Small intestine (tissue), 7 donors: Measurements from ENCODE around the gene VAT1L. TPM values are rescaled to one million over a fixed set of nuclear protein-coding genes. Genes with fewer than 3 reads are reported as not detected.

Experiments
- DNase-seq, 2 donors: peaks; one replicate each; pipeline versions ENCODE4 v3.0.0 to v3.0.0-alpha.2; 2013
- FAIRE-seq: peaks from 2 replicates; lab custom pipeline; 2012; peaks lifted over from hg19 to GRCh38; lab: Jason Lieb, UNC
- H3K27ac ChIP-seq, 3 donors: one replicate each; pipeline ENCODE4 v1.5.1; 2013; ENCODE audit warnings: low read length in 2 of 3, mild to moderate bottlenecking in 2 of 3, control low read depth in 1 of 3, inconsistent platforms in 1 of 3, low read depth in 1 of 3, moderate library complexity in 1 of 3
- H3K27me3 ChIP-seq, 3 donors: one replicate each; pipeline ENCODE4 v1.6.1; 2013; ENCODE audit warnings: low read length in 3 of 3, inconsistent platforms in 1 of 3; ENCODE audit not compliant: control insufficient read depth in 3 of 3, insufficient read depth in 3 of 3
- H3K36me3 ChIP-seq, 3 donors: one replicate each; pipeline ENCODE4 v1.6.1; 2013; ENCODE audit warnings: low read length in 3 of 3, inconsistent platforms in 1 of 3, low read depth in 1 of 3, mild to moderate bottlenecking in 1 of 3, moderate library complexity in 1 of 3; ENCODE audit not compliant: control insufficient read depth in 3 of 3, insufficient read depth in 2 of 3
- H3K4me1 ChIP-seq, 3 donors: one replicate each; pipeline ENCODE4 v1.6.1; 2013; ENCODE audit warnings: low read length in 2 of 3, inconsistent platforms in 1 of 3, low read depth in 1 of 3, mild to moderate bottlenecking in 1 of 3, moderate library complexity in 1 of 3; ENCODE audit not compliant: control insufficient read depth in 3 of 3, insufficient read depth in 2 of 3
- H3K4me3 ChIP-seq, 3 donors: one replicate each; pipeline ENCODE4 v1.5.1; 2013; ENCODE audit warnings: low read length in 3 of 3, control low read depth in 1 of 3, inconsistent platforms in 1 of 3, low read depth in 1 of 3, mild to moderate bottlenecking in 1 of 3, moderate library complexity in 1 of 3
- H3K9me3 ChIP-seq, 2 donors: one replicate each; pipeline ENCODE4 v1.6.1; 2013; ENCODE audit warnings: low read depth in 1 of 2, low read length in 1 of 2; ENCODE audit not compliant: control insufficient read depth in 2 of 2, insufficient read depth in 1 of 2
- WGBS, 3 donors: extraction: QIAGEN DNeasy Blood & Tissue Kit; methylation state at CpG; one replicate each; pipeline ENCODE4 v1.1.7; 2013; 5-methylcytosine and 5-hydroxymethylcytosine counted together
- polyA plus RNA-seq, 4 donors: library from polyadenylated mRNA; stranded (reverse) in 3 of 4; unstranded in 1 of 4; fragments of 200-250 nt in 3 of 4; fragments of 120-200 nt in 1 of 4; gene quantifications; one replicate each; pipeline versions ENCODE4 v1.2.1 to v1.2.3, GENCODE V29; 2013
- donor health status: healthy with polysubstance abuse.
- donor health status: control.
- donor health status: control.
- donor health status: Bipolar disorder and iron deficiency.
- donor health status: healthy.

The VAT1L gene
- polyA plus RNA-seq, 4 donors: 0.22 to 3.5 (median 1.6) TPM

DNA sequence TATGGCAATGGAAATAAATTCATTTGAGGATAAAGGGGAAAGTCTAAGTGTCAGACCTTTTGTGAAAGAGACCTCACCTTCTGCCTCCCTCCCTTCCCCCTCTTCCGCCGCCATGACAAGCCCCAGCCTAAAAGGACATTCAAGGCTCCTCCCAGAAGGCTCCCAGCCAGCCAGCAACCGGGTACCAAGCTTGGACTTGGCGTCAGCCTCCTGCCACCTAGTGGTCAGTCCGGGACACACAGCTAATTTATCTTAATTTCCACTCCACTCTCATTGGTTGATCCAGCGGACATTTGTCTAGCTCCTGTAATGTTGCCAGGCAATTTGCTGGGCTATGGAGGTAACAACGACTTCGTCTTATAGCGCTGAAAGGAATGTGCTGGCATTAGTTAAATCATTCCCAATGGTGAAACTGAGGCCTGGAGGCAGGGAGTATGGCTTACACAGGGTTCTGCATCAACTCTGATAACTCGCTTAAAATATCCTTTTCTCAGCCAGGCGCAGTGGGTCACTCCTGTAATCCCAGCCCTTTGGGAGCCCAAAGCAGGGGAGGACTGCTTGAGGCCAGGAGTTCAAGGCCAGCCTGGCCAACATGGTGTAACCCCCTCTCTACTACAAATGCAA lies 214.7 kb downstream of the VAT1L start:
- FAIRE-seq (no peak), DNase-seq (peak; percentile 62 to 78)
- Histone ChIP-seq H3K9me3 (peaks cover 0 to 5% of the 10 kb centered on the region in 2 donors), H3K36me3 (no peaks in the 10 kb centered on the region), H3K4me3 (no peak overlapping the region), H3K27me3 (no peaks in the 10 kb centered on the region), H3K4me1 (peaks cover 0 to 5% (median 0%) of the 10 kb centered on the region in 3 donors), H3K27ac (no peak overlapping the region)
- WGBS, 3 donors: 16 to 20% (median 19%) methylated on average over 11 of the region's 11 CpGs

- no peak overlapping the region for H3K4me3 ChIP-seq
- peaks cover 0 to 2% of the 10 kb centered on the region in 2 donors for H3K9me3 ChIP-seq
- H3K27ac ChIP-seq: no peak overlapping the region
- H3K36me3 ChIP-seq: no peaks in the 10 kb centered on the region
- no peak for FAIRE-seq
- DNase-seq: peak in 1 of 2 donors; percentile 31
- no peaks in the 10 kb centered on the region for H3K27me3 ChIP-seq
- peaks cover 0 to 5% (median 0%) of the 10 kb centered on the region in 3 donors for H3K4me1 ChIP-seq
- WGBS, 3 donors: 64 to 81% (median 71%) methylated on average over 4 of the region's 4 CpGs
These were observed 216.2 kb downstream of the VAT1L start for GRCh38 chr16:78004517-78004916.

DNA sequence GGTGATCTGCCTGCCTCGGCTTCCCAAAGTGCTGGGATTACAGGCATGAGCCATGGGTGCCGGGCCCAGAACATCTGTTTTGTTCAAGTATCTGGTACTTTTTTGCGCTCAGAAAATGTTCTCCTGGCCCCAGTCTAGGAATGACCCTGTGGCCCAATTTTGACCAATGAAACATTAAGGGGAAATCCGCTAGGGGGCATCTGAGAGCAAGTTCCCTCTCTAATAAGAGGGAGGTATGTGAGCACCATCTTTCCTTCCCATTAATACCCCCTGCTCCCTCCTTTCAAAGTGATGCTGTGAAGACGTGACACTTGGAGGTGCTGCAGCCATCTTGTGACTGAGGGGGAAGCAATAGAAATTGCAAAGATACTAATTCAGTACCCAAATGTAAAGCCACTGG lies 217.5 kb downstream of the VAT1L start:
- no peak for DNase-seq
- Histone ChIP-seq H3K27ac (no peak overlapping the region), H3K4me3 (no peak overlapping the region), H3K27me3 (no peaks in the 10 kb centered on the region), H3K36me3 (no peaks in the 10 kb centered on the region), H3K9me3 (peaks cover 0 to 2% of the 10 kb centered on the region in 2 donors), H3K4me1 (peaks cover 0 to 5% (median 0%) of the 10 kb centered on the region in 3 donors)
- no peak for FAIRE-seq
- 73 to 81% (median 75%) methylated on average over 5 of the region's 5 CpGs for WGBS, 3 donors

DNA sequence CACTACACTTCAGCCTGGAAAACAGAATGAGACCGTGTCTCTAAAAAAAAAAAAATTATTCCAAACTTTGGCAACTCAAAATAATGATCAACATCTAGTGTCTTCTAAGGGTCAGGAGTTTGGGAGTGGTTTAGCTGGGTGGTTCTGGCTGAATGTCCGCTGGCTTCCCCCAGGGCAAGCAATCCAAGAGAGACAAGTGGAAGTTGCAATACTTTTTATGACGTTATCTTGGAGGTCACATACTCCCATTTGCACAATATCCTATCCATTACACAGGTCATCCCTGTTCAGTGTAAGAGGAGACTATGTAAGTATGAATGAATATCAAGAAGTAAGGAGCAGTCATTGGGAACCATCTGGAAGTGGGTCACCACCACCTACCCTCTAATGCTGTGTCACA lies 218.8 kb downstream of the VAT1L start:
- FAIRE-seq: no peak
- Histone ChIP-seq H3K4me1 (peaks cover 0 to 5% (median 0%) of the 10 kb centered on the region in 3 donors), H3K36me3 (no peaks in the 10 kb centered on the region), H3K27ac (no peak overlapping the region), H3K9me3 (peaks cover 0 to 2% of the 10 kb centered on the region in 2 donors), H3K27me3 (no peaks in the 10 kb centered on the region), H3K4me3 (no peak overlapping the region)
- WGBS, 3 donors: 72 to 82% (median 82%) methylated on average over 3 of the region's 3 CpGs
- DNase-seq: no peak

DNA sequence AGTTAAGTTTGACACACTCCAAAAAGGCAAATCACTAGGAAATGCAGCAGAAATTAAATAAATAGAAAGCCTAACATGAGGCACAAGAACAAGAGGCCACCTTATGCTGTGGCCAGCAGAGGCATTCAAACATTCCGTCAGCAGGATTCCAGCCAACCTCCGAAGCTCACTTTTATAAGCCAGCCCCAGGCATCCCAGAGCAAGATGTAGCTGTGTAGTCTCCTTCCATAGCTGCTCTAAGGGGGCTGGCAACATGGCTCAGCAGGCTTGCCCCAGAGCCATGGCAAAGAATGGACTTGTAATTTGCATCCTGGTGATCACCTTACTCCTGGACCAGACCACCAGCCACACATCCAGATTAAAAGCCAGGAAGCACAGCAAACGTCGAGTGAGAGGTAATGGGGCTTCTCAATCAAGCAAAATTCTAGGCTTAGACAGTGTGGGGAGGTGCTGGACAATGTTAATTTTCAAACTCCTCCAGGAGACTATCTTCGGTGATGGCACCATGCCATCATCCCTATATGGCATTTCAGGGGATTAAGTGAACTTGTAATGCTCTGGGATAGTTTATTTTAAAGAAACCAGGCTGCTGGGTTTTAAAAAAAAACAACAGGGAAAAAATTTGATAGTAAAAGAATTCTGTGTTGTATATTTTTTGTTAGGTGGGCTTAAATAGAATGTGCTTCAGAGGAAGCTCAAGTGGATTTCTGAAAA lies 234.1 kb downstream of the VAT1L start, which contains the start of gene CLEC3A:
Gene CLEC3A, plus strand, starts transcription at position 202 of the 714 bp plus-strand sequence. Its CDS starts 79 bp downstream, at position 281.
- FAIRE-seq: no peak
- Histone ChIP-seq H3K4me1 (no peaks in the 10 kb centered on the region), H3K27me3 (no peaks in the 10 kb centered on the region), H3K9me3 (no peaks in the 10 kb centered on the region), H3K27ac (no peak within 1 kb of the TSS), H3K4me3 (no peak within 1 kb of the TSS), H3K36me3 (no peaks in the 10 kb centered on the region)
- 46 to 55% (median 51%) methylated on average over 5 of the region's 5 CpGs for WGBS, 3 donors
- DNase-seq: no peak

- DNase-seq (no peak), FAIRE-seq (no peak)
- no peaks in the 10 kb centered on the region for H3K9me3 ChIP-seq
- H3K4me3 ChIP-seq: no peak overlapping the region
- H3K27me3 ChIP-seq: no peaks in the 10 kb centered on the region
- 85 to 91% (median 87%) methylated on average over 5 of the region's 5 CpGs for WGBS, 3 donors
- H3K4me1 ChIP-seq: no peaks in the 10 kb centered on the region
- H3K36me3 ChIP-seq: no peaks in the 10 kb centered on the region
- H3K27ac ChIP-seq: no peak overlapping the region
These were observed 235.8 kb downstream of the VAT1L start for GRCh38 chr16:78024159-78024558.

DNA sequence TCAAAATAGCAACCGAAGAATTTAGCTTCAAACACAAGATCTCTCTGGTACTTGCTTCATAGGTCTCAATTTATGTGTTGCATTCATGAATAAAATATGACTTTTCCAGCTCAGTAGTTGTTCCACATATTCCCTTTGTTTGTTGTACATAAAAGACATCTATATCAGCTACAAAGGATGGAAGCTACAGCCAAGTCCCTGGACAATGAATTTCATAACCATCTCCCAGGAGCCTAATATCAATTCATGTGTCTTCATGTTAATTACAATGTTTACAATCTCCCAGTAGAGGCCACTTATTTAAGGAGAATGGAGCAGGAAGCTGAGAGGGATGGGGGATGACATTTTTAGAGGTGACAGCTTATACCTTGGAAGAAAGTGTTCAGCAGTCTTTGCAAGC lies 237.3 kb downstream of the VAT1L start:
- Histone ChIP-seq H3K4me3 (no peak overlapping the region), H3K36me3 (no peaks in the 10 kb centered on the region), H3K4me1 (no peaks in the 10 kb centered on the region), H3K27me3 (no peaks in the 10 kb centered on the region), H3K27ac (no peak overlapping the region), H3K9me3 (no peaks in the 10 kb centered on the region)
- no peak for DNase-seq
- WGBS, 3 donors: 95 to 100% (median 96%) methylated on average over 1 of the region's 1 CpG
- no peak for FAIRE-seq

GRCh38 chr16:78028018-78028417 lies 239.7 kb downstream of the VAT1L start:
- WGBS, 3 donors: 35 to 47% (median 45%) methylated on average over 3 of the region's 3 CpGs
- H3K9me3 ChIP-seq: no peaks in the 10 kb centered on the region
- no peaks in the 10 kb centered on the region for H3K36me3 ChIP-seq
- no peak overlapping the region for H3K27ac ChIP-seq
- H3K27me3 ChIP-seq: no peaks in the 10 kb centered on the region
- H3K4me1 ChIP-seq: no peaks in the 10 kb centered on the region
- DNase-seq (no peak), FAIRE-seq (no peak)
- H3K4me3 ChIP-seq: no peak overlapping the region
